Fibroblast of mammary gland (primary cell): Measurements from ENCODE around the gene PDLIM3.

Source experiments
- DNase-seq: peaks from one replicate; pipeline ENCODE4 v3.0.0-alpha.2; 2010; ENCODE audit warnings: low read depth
- H3K4me3 ChIP-seq: 2 replicates; pipeline ENCODE4 v1.5.1; 2011; ENCODE audit warnings: low read depth, mild to moderate bottlenecking, low read length, moderate library complexity; ENCODE audit not compliant: control insufficient read depth
- CTCF ChIP-seq: conservative IDR thresholded peaks from 2 replicates; pipeline ENCODE4 v1.5.1; 2011; ENCODE audit warnings: low read depth, low read length, inconsistent platforms; ENCODE audit not compliant: control insufficient read depth, insufficient read depth

Gene PDLIM3

DNA sequence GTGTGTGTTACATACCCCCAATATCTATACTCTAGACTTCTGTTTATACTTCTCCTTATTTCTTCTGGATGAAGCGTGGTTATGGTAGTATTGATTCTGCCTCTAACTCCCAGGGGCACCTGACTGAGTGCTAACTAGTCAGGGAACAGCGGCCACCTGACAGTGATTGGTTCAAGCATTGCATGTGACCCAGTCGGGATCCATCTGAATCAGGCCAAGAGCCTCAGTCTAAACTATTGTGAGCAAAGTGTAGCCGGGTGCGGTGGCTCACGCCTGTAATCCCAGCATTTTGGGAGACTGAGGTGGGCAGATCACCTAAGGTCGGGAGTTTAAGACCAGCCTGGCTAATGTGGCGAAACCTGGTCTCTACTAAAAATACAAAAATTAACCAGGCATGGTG is 73.7 kb downstream of the PDLIM3 start:
- TF ChIP-seq CTCF: no peak
- DNase-seq: no peak
- no peak overlapping the region for H3K4me3 ChIP-seq

DNA sequence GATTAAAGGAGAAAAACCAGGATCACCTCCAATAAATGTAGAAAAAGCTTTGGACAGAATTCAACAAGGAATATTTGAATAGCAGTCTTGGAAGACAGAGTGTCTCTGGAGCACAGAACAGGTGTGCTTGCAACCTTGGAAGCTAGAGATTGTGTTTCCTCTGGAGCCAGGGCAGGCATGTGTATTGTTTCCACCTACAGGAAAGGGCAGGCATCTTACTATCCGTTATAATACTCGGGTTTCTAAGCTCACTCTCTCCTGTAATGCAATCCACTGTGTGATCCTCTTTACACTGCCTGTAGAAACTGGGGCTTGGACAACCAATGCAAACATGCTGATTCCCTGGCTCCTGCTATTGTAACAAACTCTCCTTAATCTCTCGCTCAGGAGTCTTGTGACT is 78.2 kb downstream of the PDLIM3 start:
- no peak for DNase-seq
- H3K4me3 ChIP-seq: no peak overlapping the region
- no peak for TF ChIP-seq CTCF

DNA sequence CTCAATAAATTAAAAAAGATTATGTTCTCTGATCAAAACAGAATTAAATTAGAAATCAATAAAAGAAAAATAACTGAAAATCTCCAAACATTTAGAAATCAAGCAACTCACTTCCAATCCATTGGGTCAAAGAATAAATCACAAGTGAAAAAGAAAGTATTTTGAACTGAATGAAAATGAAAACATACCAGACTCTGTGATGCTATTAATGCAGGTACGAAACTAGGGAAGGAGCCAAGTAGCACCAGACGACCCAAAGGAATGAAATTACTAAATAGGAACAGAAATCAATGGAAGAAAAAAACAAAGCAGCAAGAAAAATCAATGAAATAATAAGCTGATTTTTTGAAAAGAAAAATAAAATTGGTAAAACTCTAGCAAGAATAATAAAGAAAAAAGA is 79.2 kb downstream of the PDLIM3 start:
- no peak for DNase-seq
- H3K4me3 ChIP-seq: no peak overlapping the region
- TF ChIP-seq CTCF: no peak
